ENCODE data around the gene SLITRK1. TPM values are rescaled to one million over a fixed set of nuclear protein-coding genes. Genes with fewer than 3 reads are reported as not detected.

Gene SLITRK1
- polyA plus RNA-seq (2011; rRNA removed): 0.04 and 0.05 TPM in 2 replicates
- 0.04 and 0.18 TPM in 2 replicates for polyA minus RNA-seq (2011; rRNA and poly(A)+ RNA removed)

GRCh38 chr13:83881917-83882605 is at the start of gene SLITRK1:
Gene SLITRK1, minus strand, starts transcription at chr13:83882474. Its CDS starts 967 bp downstream, at chr13:83881507.
- Histone ChIP-seq H3K27ac (ENCODE audit: low read depth, low read length) (no peak within 1 kb of the TSS), H3K27me3 (ENCODE audit: control insufficient read depth, insufficient read depth, low read length) (peaks cover 29% of the 10 kb centered on the region), H3K9me3 (ENCODE audit: control insufficient read depth, insufficient read depth, low read length) (no peaks in the 10 kb centered on the region; the same call in 1 of the 2 replicates), H3K4me3 (ENCODE audit: low read depth, low read length) (peak within 1 kb of the TSS; percentile 50)
- TF ChIP-seq CTCF (IDR thresholded peaks at IDR 0.05; ENCODE audit: low read depth, low read length): no peak
- CTCF ChIA-PET: interaction anchor here (0.7 kb wide), 1 partner anchor 1219 kb away, joined by 3 read pairs; no protein-coding TSS in a partner anchor
- DNase-seq (ENCODE audit: low read depth, low spot score): peak; percentile 42
- POLR2A ChIA-PET: no interaction called here

- no peak for DNase-seq (ENCODE audit: low read depth, low spot score)
- H3K4me3 ChIP-seq (ENCODE audit: low read depth, low read length): no peak overlapping the region
- no peaks in the 10 kb centered on the region; the same call in 1 of the 2 replicates for H3K9me3 ChIP-seq (ENCODE audit: control insufficient read depth, insufficient read depth, low read length)
- H3K27me3 ChIP-seq (ENCODE audit: control insufficient read depth, insufficient read depth, low read length): no peaks in the 10 kb centered on the region
- H3K27ac ChIP-seq (ENCODE audit: low read depth, low read length): no peak overlapping the region
- no peak for TF ChIP-seq CTCF (IDR thresholded peaks at IDR 0.05; ENCODE audit: low read depth, low read length)
- ChIA-PET POLR2A (no interaction called here), CTCF (no interaction called here)
These were observed 46.9 kb upstream of the SLITRK1 start for GRCh38 chr13:83929157-83929556.

- TF ChIP-seq CTCF (IDR thresholded peaks at IDR 0.05; ENCODE audit: low read depth, low read length): no peak
- H3K27me3 ChIP-seq (ENCODE audit: control insufficient read depth, insufficient read depth, low read length): no peaks in the 10 kb centered on the region
- no peak for DNase-seq (ENCODE audit: low read depth, low spot score)
- CTCF ChIA-PET: no interaction called here
- H3K9me3 ChIP-seq (ENCODE audit: control insufficient read depth, insufficient read depth, low read length): no peaks in the 10 kb centered on the region
- H3K27ac ChIP-seq (ENCODE audit: low read depth, low read length): no peak overlapping the region
- H3K4me3 ChIP-seq (ENCODE audit: low read depth, low read length): no peak overlapping the region
- POLR2A ChIA-PET: no interaction called here
These were observed 37.5 kb upstream of the SLITRK1 start for GRCh38 chr13:83919775-83920174.

GRCh38 chr13:83914368-83914767 is 32.1 kb upstream of the SLITRK1 start:
- ChIA-PET POLR2A (no interaction called here), CTCF (no interaction called here)

More at GRCh38 chr13:83914368-83914767, 32.1 kb upstream of the SLITRK1 start:
- no peak for TF ChIP-seq CTCF (IDR thresholded peaks at IDR 0.05; ENCODE audit: low read depth, low read length)
- Histone ChIP-seq H3K27ac (ENCODE audit: low read depth, low read length) (no peak overlapping the region), H3K4me3 (ENCODE audit: low read depth, low read length) (no peak overlapping the region), H3K9me3 (ENCODE audit: control insufficient read depth, insufficient read depth, low read length) (no peaks in the 10 kb centered on the region), H3K27me3 (ENCODE audit: control insufficient read depth, insufficient read depth, low read length) (no peaks in the 10 kb centered on the region)
- no peak for DNase-seq (ENCODE audit: low read depth, low spot score)

Data from AG04450 (cell line).